ENCODE results near the gene PDCD1. TPM values are rescaled to one million over a fixed set of nuclear protein-coding genes. Genes with fewer than 3 reads are reported as not detected.
"Not testable (repeated sequence)": the region's sequence is repeated elsewhere in the genome, so short reads cannot be mapped to it uniquely, and the experiment has no call there.

Gene PDCD1
- total and polyA plus RNA-seq, 2 of the 13 experiments (the other 11 are each of a cell fraction or from before 2014, with no cell fraction given) = 0.04 TPM; not detected in 1

DNA sequence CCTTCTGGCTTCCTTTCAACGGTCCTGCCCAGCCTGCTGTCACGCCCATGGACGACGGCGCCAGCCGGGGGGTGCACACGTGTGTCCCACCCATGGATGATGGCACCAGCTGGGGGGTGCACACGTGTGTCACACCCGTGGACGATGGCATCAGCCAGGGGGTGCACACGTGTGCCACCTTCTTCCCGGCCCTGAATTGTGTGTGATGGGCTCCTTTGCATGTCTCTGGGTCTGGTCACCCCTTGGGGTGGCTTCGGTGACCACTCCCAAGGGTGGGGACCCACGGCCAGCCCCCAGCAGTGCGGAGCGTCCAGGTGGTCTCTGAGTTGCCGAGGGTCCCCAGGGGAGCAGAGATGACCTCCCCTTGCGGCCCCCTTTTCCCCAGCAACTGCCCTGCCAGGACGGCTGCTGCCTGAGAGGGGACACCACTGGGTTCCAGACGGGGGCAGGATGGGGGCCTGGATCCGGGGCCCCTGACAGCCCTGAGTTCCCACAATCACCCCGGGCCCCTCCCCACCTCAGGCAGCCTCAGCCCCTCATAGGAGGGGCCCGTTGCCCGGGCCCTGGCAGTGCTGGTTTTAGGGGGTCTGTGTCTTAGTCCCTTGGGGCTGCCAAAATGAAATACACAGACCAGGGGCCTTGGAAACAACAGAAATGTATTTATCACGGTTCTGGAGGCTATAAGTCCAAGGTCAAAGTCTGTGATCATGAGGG, 40.3 kb downstream of the PDCD1 start (continued):
- TF ChIP-seq, protein P1, sequence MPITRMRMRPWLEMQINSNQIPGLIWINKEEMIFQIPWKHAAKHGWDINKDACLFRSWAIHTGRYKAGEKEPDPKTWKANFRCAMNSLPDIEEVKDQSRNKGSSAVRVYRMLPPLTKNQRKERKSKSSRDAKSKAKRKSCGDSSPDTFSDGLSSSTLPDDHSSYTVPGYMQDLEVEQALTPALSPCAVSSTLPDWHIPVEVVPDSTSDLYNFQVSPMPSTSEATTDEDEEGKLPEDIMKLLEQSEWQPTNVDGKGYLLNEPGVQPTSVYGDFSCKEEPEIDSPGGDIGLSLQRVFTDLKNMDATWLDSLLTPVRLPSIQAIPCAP (CRISPR knock-in tag; IDR thresholded peaks at IDR 0.05; ENCODE audit: low read depth) = no peak
- TF ChIP-seq ZNF20 (CRISPR knock-in tag; IDR thresholded peaks at IDR 0.05) = no peak
- TF ChIP-seq, protein P2, sequence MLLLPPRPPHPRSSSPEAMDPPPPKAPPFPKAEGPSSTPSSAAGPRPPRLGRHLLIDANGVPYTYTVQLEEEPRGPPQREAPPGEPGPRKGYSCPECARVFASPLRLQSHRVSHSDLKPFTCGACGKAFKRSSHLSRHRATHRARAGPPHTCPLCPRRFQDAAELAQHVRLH (CRISPR knock-in tag; IDR thresholded peaks at IDR 0.05; ENCODE audit: borderline replicate concordance, low read depth) = no peak

DNA sequence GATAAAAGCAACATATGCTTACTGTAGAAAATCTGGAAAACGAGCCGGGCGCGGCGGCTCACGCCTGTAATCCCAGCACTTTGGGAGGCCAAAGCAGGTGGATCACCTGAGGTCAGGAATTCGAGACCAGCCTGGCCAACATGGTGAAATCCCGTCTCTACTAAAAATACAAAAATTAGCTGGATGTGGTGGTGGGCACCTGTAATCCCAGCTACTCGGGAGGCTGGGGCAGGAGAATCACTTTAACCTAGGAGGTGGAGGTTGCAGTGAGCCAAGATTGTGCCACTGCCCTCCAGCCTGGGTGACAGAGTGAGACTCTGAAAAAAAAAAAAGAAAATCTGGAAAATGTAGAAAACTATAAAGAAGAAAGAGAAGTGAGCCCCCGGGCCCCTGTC, 40.9 kb downstream of the PDCD1 start:
- H3K27ac ChIP-seq (ENCODE audit: extremely low read length, insufficient read depth, low read length) = peak overlapping the region; percentile 59
- H3K9me3 ChIP-seq (ENCODE audit: low read length); H2AFZ ChIP-seq (ENCODE audit: low read length); H3K27me3 ChIP-seq (ENCODE audit: control insufficient read depth in 1 of 2, insufficient read depth in 2 of 2, low read length in 2 of 2); H3K79me2 ChIP-seq (ENCODE audit: insufficient read depth, low read length); H3K4me3 ChIP-seq (replicated peaks in 1 of 3; ENCODE audit: insufficient read depth in 1 of 3, low read depth in 2 of 3, low read length in 3 of 3); H3K36me3 ChIP-seq (replicated peaks in 1 of 2; ENCODE audit: control insufficient read depth in 1 of 2, insufficient read depth in 2 of 2, low read length in 2 of 2); ATAC-seq; CTCF ChIA-PET (ENCODE audit: low intra/inter-chr PET ratio, low total read pairs); DNase-seq (ENCODE audit: low spot score); H4K20me1 ChIP-seq (ENCODE audit: insufficient read depth, low read length); in situ Hi-C loops (cut with HindIII; ENCODE audit: extremely low pct_ligation_motif_present, low pct_unique_long_range_greater_than_20kb); FAIRE-seq; BruUV-seq (replicated peaks): not testable (repeated sequence)
- POLR2A ChIA-PET = interaction anchor here (1.1 to 1.6 kb wide), 3 partner anchors 9 to 46 kb away, joined by 3 to 8 read pairs (median 4); partner anchors contain the start of gene NEU4
- TF ChIP-seq FLYWCH1 (CRISPR knock-in tag; IDR thresholded peaks at IDR 0.05) (0 out of 2 replicates have a peak, but pooled peaks have one; percentile 23), ZNF605 (CRISPR knock-in tag; IDR thresholded peaks at IDR 0.05) (0 out of 2 replicates have a peak, but pooled peaks have one; percentile 20), ZNF460 (CRISPR knock-in tag; IDR thresholded peaks at IDR 0.05; ENCODE audit: borderline replicate concordance) (peak; percentile 63; the same call in 1 of the 2 replicates), ZNF343 (CRISPR knock-in tag; IDR thresholded peaks at IDR 0.05) (0 out of 2 replicates have a peak, but pooled peaks have one; percentile 66), ETV5 (CRISPR knock-in tag; IDR thresholded peaks at IDR 0.05; ENCODE audit: borderline replicate concordance) (0 out of 2 replicates have a peak, but pooled peaks have one; percentile 1)
- peaks cover 27% of the 10 kb centered on the region for H3K4me1 ChIP-seq (ENCODE audit: insufficient read depth, low read length)
- WGBS (ENCODE audit: low lambda C conversion rate) = 89% methylated on average over 10 of the region's 10 CpGs
- peak overlapping the region; percentile 33; the same call in 1 of the 2 replicates for H3K4me2 ChIP-seq (ENCODE audit: low read depth, low read length)
- intact Hi-C loops (cut with micrococcal nuclease; ENCODE audit: unreplicated experiment) = loop anchor here (1.0 to 2.0 kb wide), 2 partner anchors 9 to 47 kb away; partner anchors contain the start of gene NEU4
- peak overlapping the region; percentile 52; the same call in 1 of the 2 replicates for H3K9ac ChIP-seq (ENCODE audit: insufficient read depth, low read depth, low read length)
